ENCODE measurements around the gene ACTL10. TPM values are rescaled to one million over a fixed set of nuclear protein-coding genes. Genes with fewer than 3 reads are reported as not detected.

ACTL10 gene
- total RNA-seq, 2 experiments from 2014 or later = 3.7 to 3.9 TPM

DNA sequence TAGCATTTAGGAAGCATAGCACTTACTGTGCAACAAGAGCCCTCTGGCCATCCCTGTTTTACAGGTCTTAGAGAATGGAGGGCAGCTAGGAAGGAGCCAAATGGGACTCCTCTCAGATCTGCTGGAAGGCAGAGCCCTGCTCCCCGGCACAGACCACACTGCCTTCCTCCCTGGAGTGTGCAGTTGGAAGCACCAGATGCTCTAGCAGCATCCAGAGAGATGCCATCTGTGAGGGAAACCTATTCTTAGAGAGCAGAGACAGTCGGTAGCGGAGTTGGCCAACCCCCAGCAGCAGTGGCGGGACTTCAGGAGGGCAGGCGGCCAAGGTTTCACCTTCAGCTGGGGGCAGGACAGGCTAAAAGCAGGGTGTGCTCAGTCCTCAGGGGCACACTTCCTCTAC lies 36.1 kb downstream of the ACTL10 start:
- DNase-seq (no peak), ATAC-seq (no peak)
- Mint-ChIP-seq H3K27ac (no peak overlapping the region), H3K4me1 (no peaks in the 10 kb centered on the region), H3K4me3 (no peak overlapping the region), H3K9me3 (ENCODE audit: low read depth) (no peaks in the 10 kb centered on the region), H3K36me3 (peaks cover 8% of the 10 kb centered on the region), H3K27me3 (no peaks in the 10 kb centered on the region)
- CTCF ChIA-PET = no interaction called here

DNA sequence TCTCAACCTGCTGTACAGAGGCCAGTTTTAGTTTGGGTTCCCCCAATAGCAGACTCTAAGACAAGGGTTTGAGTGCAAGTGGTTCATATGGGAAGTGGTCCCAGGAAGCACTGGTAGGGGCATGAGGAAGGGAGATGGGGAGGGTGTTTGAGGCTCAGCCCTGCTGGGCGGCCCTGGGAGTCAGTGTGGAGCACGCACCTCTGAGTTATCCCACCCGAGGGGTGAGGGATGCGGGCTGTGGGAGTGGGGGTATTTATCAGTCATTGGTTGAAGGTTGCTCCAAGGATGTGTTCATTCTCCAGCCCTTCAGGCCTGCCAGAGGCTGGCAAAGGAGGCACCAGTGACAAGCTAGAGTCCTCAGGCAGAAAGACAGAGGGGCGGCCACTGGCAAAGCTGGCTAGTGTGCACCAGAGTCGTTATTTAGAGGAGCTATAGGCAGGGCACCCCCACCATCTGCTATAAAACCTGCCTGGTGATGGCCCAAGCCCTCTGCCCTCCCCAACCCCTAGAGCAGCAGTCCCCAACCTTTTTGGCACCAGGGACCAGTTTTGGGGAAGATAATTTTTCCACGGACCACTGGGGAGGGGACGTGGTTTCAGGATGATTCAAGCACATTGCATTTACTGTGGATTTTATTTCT lies 36.9 kb downstream of the ACTL10 start:
- no peaks in the 10 kb centered on the region for H3K4me1 Mint-ChIP-seq
- CTCF ChIA-PET = interaction anchor here (0.7 to 1.6 kb wide), 3 partner anchors 24 to 35 kb away, joined by 3 to 5 read pairs (median 3); partner anchors contain the start of gene ZNF341
- ATAC-seq (no peak), DNase-seq (no peak)
- no peak overlapping the region for H3K4me3 Mint-ChIP-seq
- peaks cover 8% of the 10 kb centered on the region for H3K36me3 Mint-ChIP-seq
- H3K27ac Mint-ChIP-seq = no peak overlapping the region
- no peaks in the 10 kb centered on the region for H3K27me3 Mint-ChIP-seq
- no peaks in the 10 kb centered on the region for H3K9me3 Mint-ChIP-seq (ENCODE audit: low read depth)

DNA sequence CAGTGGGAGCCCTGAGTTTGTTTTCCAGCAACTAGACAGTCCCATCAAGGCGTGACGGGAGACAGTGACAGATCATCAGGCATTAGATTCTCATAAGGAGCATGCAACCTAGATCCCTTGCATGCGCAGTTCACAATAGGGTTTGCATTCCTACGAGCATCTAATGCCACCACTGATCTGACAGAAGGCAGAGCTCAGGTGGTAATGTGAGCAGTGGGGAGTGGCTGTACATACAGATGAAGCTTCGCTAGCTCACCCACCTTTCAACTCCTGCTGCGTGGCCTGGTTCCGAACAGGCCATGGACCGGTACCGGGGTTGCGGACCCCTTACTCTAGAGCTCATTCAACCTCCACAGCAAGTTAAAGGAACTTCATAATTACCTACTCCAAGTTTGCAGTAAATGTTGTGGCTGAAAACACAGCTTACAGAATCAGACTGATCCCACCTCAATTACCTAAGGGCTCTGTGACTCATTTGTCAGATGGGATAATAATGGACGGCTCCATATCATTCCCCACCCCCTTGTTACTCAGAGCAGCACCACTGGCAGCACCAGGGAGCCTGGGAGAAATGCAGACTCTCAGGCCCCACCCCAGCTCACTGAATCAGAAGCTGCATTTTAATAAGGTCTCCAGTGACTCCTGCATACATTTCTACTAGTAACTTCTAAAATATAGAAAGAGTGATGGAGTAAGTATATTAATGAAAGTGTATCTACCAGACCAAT lies 37.6 kb downstream of the ACTL10 start:
- peaks cover 9% of the 10 kb centered on the region for H3K36me3 Mint-ChIP-seq
- CTCF ChIA-PET = interaction anchor here (0.7 to 1.6 kb wide), 3 partner anchors 24 to 36 kb away, joined by 3 to 5 read pairs (median 3); partner anchors contain the start of gene ZNF341
- H3K4me3 Mint-ChIP-seq = no peak overlapping the region
- ATAC-seq (no peak), DNase-seq (no peak)
- peaks cover under 1% of the 10 kb centered on the region for H3K4me1 Mint-ChIP-seq
- H3K27ac Mint-ChIP-seq = no peak overlapping the region
- no peaks in the 10 kb centered on the region for H3K9me3 Mint-ChIP-seq (ENCODE audit: low read depth)
- H3K27me3 Mint-ChIP-seq = no peaks in the 10 kb centered on the region

DNA sequence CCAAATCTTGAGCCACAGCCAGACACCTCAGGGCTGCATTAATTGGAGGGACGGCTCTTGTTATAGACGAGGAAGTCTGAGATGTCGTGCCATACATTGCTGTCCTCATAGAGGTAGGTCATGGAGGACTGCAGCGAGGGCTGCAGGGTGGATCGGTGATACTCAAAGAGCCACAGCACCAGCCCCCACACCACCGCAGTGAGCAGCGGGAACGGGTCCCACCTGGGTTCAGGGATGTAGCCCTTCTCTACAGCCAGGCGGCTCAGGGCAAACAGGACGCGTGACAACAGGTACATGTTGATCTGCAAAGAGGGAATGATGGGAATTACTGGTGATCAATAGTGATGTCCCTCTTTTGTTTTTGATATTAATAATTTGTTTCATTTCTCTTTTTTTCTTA lies 40.9 kb downstream of the ACTL10 start:
- ATAC-seq (no peak), DNase-seq (no peak)
- CTCF ChIA-PET = no interaction called here
- H3K36me3 Mint-ChIP-seq = peaks cover 17% of the 10 kb centered on the region
- H3K27me3 Mint-ChIP-seq = no peaks in the 10 kb centered on the region
- H3K4me1 Mint-ChIP-seq = peaks cover 10% of the 10 kb centered on the region
- no peak overlapping the region for H3K27ac Mint-ChIP-seq
- H3K9me3 Mint-ChIP-seq (ENCODE audit: low read depth) = no peaks in the 10 kb centered on the region
- H3K4me3 Mint-ChIP-seq = no peak overlapping the region

DNA sequence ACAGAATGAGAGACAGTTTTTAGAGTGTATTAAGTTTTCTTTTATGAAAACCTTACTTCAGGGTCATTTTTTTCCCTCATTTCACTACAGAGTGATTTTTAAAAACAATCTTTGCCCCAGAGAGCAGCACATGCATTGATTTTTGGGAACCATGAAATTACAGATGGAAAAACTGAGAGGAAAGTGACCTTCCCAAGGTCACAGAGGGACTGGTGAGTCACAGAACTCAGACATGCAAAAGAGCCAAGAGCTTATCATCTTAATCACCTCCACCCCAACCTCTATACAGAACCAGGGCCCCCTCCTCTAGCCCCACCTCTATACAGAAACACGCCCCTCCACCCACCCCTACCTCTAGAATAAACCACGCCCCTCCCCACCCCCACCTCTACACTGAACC lies 42.7 kb downstream of the ACTL10 start:
- no peaks in the 10 kb centered on the region for H3K9me3 Mint-ChIP-seq (ENCODE audit: low read depth)
- peak; percentile 16 for ATAC-seq
- peaks cover 26% of the 10 kb centered on the region for H3K36me3 Mint-ChIP-seq
- no peaks in the 10 kb centered on the region for H3K27me3 Mint-ChIP-seq
- no peak for DNase-seq
- peaks cover 10% of the 10 kb centered on the region for H3K4me1 Mint-ChIP-seq
- H3K4me3 Mint-ChIP-seq = no peak overlapping the region
- peak overlapping the region; percentile 62 for H3K27ac Mint-ChIP-seq
- CTCF ChIA-PET = no interaction called here

DNA sequence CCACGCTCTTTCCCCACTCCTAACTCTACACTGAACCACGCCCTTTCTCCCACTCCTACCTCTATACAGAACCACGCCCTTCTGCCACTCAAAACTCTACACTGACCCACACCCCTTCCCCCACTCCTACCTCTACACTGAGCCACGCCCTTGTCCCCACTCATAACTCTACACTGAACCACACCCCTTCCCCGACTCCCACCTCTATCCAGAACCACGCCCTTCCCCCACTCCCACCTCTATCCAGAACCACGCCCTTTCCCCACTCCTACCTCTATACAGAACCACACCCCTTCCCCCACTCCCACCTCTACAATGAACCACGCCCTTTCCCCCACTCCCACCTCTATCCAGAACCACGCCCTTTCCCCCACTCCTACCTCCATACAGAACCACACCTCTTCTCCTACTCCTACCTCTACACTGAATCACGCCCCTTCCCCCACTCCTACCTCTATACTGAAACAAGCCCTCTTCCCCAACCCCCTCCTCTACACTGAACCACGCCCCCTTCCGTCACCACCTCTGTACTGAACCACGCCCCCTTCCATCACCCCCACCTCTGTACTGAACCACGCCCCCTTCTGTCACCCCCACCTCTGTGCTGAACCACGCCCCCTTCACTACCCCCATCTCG lies 43.3 kb downstream of the ACTL10 start:
- peaks cover 10% of the 10 kb centered on the region for H3K4me1 Mint-ChIP-seq

DNA sequence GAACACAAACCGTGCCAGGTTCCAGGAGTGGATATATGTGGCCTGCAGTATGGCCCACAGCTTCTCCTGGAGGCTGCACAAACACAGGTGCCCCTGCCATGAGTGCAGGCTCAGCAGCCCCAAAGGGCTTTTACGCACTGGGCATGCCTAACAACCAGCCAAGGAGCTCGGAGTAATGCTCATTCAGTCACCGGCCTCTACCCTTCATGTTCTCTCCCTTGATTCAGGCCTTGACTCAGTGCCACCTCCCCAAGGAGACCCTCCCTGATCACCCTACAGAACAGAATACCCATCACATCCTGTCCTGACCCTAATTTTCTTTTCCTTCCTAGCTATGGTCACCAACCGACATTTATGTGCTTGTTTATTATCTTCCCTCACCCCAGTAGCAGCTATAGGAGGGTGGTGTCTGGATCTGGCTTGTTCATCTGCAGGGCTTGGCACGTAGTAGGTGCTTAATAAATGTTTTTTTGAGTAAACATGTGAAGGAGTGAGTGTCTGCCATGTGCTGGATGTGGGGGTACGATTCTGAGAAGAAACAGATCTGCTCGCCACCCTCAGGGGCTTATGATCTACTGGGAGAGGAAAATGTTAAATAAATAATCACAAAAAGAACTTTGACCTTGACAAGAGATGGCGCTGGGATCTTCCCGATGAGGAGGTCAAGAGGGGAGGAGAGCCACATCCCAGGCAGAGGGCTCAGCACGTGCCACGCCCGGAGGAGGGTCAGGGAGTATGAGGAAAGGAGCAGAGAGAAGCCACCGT lies 44.1 kb downstream of the ACTL10 start:
- H3K4me3 Mint-ChIP-seq = no peak overlapping the region
- peak overlapping the region; percentile 33 for H3K27ac Mint-ChIP-seq
- ATAC-seq = no peak
- no peaks in the 10 kb centered on the region for H3K27me3 Mint-ChIP-seq
- no peaks in the 10 kb centered on the region for H3K9me3 Mint-ChIP-seq (ENCODE audit: low read depth)
- H3K36me3 Mint-ChIP-seq = peaks cover 26% of the 10 kb centered on the region
- peaks cover 10% of the 10 kb centered on the region for H3K4me1 Mint-ChIP-seq
- CTCF ChIA-PET = no interaction called here
- no peak for DNase-seq

More for the DNA sequence above, 43.3 kb downstream of the ACTL10 start:
- Mint-ChIP-seq H3K9me3 (ENCODE audit: low read depth) (no peaks in the 10 kb centered on the region), H3K4me3 (no peak overlapping the region), H3K36me3 (peaks cover 26% of the 10 kb centered on the region), H3K27ac (peak overlapping the region; percentile 36), H3K27me3 (no peaks in the 10 kb centered on the region)
- CTCF ChIA-PET = no interaction called here
- DNase-seq = no peak
- ATAC-seq = peak; percentile 36

DNA sequence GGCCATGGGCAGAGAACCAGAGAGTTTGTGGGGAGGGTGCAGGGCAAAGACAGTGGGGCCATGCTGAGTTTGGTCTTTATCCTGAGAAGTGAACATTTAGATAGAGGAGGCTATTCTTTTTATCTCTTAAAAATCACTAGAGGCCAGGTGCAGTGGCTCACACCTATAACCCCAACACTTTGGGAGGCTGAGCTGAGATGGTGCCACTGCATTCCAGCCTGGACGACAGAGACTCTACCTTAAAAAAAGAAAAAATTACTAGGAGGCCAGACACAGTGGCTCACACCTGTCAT lies 44.6 kb downstream of the ACTL10 start:
- ATAC-seq = no peak
- DNase-seq = no peak
- Mint-ChIP-seq H3K36me3 (peaks cover 27% of the 10 kb centered on the region), H3K9me3 (ENCODE audit: low read depth) (no peaks in the 10 kb centered on the region), H3K4me3 (no peak overlapping the region), H3K27me3 (no peaks in the 10 kb centered on the region), H3K4me1 (peaks cover 10% of the 10 kb centered on the region), H3K27ac (peak overlapping the region; percentile 33)
- CTCF ChIA-PET = no interaction called here

DNA sequence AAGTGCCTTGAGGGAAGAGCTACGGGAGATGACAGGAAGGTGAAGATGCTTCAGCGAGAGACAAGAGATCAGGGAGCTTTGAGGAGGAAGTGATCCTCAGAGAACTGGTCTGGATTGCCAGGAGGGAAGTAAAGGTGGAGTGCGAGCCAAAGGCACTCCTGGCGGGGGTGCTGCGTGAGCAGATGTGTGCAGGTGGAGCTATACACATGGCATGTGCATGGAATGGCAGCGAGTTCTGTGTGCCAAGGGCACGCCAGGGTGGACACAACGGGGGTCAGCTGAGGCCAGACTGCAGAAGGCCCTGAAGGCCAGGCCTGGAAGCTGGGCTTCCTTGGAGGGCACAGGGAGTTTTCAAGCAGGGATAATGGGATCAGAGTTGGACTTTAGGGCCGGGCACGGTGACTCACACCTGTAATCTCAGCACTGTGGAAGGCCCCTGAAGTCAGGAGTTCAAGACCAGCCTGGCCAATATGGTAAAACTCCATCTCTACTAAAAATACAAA lies 47.2 kb downstream of the ACTL10 start:
- no peak for DNase-seq
- H3K4me1 Mint-ChIP-seq = peaks cover 20% of the 10 kb centered on the region
- H3K9me3 Mint-ChIP-seq (ENCODE audit: low read depth) = no peaks in the 10 kb centered on the region
- H3K4me3 Mint-ChIP-seq = no peak overlapping the region
- H3K36me3 Mint-ChIP-seq = peaks cover 21% of the 10 kb centered on the region
- no peak overlapping the region for H3K27ac Mint-ChIP-seq
- no peaks in the 10 kb centered on the region for H3K27me3 Mint-ChIP-seq
- CTCF ChIA-PET = no interaction called here
- no peak for ATAC-seq

DNA sequence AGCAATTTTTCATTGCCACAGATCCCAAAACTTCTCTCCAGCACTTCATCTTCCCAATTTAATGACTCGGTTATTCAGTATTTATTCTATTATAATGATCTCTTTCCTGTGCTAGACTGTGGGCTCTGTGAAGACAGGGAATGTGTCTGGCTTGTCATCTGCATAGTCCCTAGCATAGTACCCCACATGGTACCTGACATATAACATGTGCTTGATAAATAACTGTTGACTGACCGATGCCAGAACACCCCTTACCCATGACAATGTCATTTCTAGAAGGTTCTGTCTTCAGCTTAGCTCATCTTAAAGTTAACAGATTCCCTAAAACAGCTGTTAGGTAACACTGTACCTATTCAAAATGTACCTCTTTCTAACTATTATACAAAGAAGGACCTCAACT lies 49.8 kb downstream of the ACTL10 start:
- Mint-ChIP-seq H3K4me3 (no peak overlapping the region), H3K27ac (no peak overlapping the region), H3K27me3 (no peaks in the 10 kb centered on the region), H3K9me3 (ENCODE audit: low read depth) (no peaks in the 10 kb centered on the region), H3K4me1 (peaks cover 26% of the 10 kb centered on the region), H3K36me3 (peaks cover 15% of the 10 kb centered on the region)
- ATAC-seq (no peak), DNase-seq (no peak)
- CTCF ChIA-PET = no interaction called here

Other genes with a start within 250 kb of the ACTL10 start
- gene SNTA1, start 223.2 kb upstream of the ACTL10 start, total RNA-seq = 1 to 10 TPM; 3.7 to 5.7 TPM
- gene CBFA2T2, start 176.8 kb upstream of the ACTL10 start, total RNA-seq = 10 to 100 TPM; 12.3 to 16.8 TPM
- under 1 TPM; 0.30 to 0.53 TPM for gene C20orf144, start 4.6 kb upstream of the ACTL10 start, total RNA-seq
- gene NECAB3, start 7.5 kb downstream of the ACTL10 start, total RNA-seq = 10 to 100 TPM; 28.3 to 34.0 TPM
- gene E2F1, start 19.4 kb downstream of the ACTL10 start, total RNA-seq = 100 to 1,000 TPM in 1 of 2 experiments, 10 to 100 TPM in 1; 87.7 to 100 TPM
- 10 to 100 TPM; 11.9 to 15.6 TPM for gene PXMP4, start 53.4 kb downstream of the ACTL10 start, total RNA-seq
- gene ZNF341, start 65.1 kb downstream of the ACTL10 start, total RNA-seq = 1 to 10 TPM; 6.5 to 7.4 TPM
- 10 to 100 TPM; 79.4 to 81.9 TPM for gene CHMP4B, start 144.4 kb downstream of the ACTL10 start, total RNA-seq

All from activated CD8-positive, alpha-beta memory T cell treated with anti-CD3 and anti-CD28 coated beads, Interleukin-2, amount 10 ng/mL, durations not matched to agents 7 days and 5 days (primary cell).